GM19372 (cell line): ENCODE measurements around the gene FAM167B.
"Not testable (repeated sequence)": the region's sequence is repeated elsewhere in the genome, so short reads cannot be mapped to it uniquely, and the experiment has no call there.

Source experiments
- ATAC-seq: cut with Tn5 transposase; IDR thresholded peaks from one replicate; pipeline ENCODE4 v1.9.1; 2021; ENCODE audit warnings: mild to moderate bottlenecking, low read depth, moderate library complexity; ENCODE audit not compliant: unreplicated experiment

Gene FAM167B

GRCh38 chr1:32255072-32256071, 8.3 kb downstream of the FAM167B start:
- no peak for ATAC-seq

- ATAC-seq: no peak
Measured at GRCh38 chr1:32256473-32257226, 9.6 kb downstream of the FAM167B start.

- no peak for ATAC-seq
Measured at GRCh38 chr1:32257227-32257508, 10.1 kb downstream of the FAM167B start.

DNA sequence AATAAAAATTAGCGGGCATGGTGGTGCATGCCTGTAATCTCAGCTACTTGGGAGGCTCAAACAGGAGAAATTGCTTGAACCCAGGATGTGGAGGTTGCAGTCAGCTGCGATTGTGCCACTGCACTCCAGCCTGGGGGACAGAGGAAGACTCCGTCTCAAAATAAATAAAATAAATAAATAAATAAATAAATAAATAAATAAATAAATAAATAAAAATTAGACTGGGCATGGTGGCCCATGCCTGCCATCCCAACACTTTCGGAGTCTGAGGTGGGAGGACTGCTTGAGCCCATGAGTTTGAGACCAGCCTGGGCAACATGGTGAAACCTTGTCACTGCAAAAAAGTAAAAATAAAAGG, 16.2 kb downstream of the FAM167B start:
- ATAC-seq: not testable (repeated sequence)

DNA sequence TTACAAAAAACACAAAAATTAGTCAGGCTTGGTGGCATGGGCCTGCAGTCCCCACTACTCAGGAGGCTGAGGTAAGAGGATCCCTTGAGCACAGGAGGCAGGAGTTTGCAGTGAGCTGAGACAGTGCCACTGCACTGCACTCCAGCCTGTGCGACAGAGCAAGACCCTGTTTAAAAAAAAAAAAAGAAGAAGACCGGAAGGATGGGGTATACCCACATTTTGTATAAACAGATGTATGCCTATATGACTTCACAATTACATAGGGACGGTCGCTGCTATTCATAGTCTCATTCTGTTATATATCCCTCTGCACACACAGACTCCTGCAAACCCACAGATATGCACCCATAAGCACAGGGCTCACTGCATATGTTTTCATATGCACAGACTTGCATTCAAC, 16.7 kb downstream of the FAM167B start:
- ATAC-seq: no peak

DNA sequence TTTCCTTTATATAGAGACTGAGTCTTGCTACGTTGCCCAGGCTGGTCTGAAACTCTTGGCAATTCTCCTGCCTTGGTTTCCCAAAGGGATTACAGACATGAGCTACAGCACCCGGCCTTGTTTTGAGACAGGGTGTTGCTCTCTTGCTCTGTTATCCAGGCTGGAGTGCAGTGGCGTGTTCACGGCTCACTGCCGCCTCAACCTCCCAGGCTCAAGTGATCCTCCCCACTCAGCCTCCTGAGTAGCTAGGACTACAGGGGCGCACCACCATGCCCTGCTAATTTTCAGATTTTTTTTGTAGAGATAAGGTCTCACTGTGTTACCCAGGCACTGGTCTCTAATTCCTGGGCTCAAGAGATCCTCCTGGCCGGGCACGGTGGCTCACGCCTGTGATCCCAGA, 18.8 kb downstream of the FAM167B start:
- no peak for ATAC-seq

DNA sequence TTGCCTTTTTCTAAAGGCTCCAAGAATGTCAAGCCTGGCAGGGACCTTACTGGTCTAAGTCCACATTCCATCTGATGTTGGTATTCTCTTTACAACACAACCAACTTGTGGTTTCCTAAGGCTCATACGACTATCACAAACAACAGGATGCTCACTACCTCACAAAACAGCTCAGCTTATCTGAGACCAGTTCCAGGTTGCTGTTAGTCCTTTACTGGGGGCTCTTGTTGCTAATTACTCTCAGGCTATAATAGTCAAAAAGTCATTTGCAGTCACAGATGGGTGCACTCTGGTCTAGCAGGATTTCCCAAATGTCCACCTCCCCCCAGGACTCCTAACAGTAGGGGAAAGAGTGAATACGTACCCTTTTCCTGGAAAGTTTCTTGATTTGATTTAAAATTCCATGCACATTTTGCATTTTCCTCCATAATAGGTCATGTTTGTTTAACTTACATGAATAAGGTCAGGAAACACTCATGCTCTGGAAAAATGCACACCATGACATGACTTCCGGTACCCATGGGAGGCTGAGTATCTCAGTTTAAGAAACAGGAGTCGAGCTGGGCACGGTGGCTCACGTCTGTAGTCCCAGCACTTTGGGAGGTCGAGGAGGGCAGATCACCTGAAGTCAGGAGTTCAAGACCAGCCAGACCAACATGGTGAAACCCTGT, 20.0 kb downstream of the FAM167B start:
- no peak for ATAC-seq

GRCh38 chr1:32269744-32270143, 22.7 kb downstream of the FAM167B start:
- ATAC-seq: no peak

GRCh38 chr1:32272557-32273390, 25.8 kb downstream of the FAM167B start:
- no peak for ATAC-seq

GRCh38 chr1:32273391-32274208, 26.6 kb downstream of the FAM167B start:
- ATAC-seq: no peak

DNA sequence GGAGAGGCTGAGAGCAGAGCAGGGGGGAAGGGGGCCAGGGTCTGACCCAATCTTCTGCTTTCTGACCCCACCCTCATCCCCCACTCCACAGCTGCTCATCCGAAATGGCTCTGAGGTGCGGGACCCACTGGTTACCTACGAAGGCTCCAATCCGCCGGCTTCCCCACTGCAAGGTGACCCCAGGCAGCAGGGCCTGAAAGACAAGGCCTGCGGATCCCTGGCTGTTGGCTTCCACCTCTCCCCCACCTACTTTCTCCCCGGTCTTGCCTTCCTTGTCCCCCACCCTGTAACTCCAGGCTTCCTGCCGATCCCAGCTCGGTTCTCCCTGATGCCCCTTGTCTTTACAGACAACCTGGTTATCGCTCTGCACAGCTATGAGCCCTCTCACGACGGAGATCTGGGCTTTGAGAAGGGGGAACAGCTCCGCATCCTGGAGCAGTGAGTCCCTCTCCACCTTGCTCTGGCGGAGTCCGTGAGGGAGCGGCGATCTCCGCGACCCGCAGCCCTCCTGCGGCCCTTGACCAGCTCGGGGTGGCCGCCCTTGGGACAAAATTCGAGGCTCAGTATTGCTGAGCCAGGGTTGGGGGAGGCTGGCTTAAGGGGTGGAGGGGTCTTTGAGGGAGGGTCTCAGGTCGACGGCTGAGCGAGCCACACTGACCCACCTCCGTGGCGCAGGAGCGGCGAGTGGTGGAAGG, 27.8 kb downstream of the FAM167B start:
- ATAC-seq: no peak

DNA sequence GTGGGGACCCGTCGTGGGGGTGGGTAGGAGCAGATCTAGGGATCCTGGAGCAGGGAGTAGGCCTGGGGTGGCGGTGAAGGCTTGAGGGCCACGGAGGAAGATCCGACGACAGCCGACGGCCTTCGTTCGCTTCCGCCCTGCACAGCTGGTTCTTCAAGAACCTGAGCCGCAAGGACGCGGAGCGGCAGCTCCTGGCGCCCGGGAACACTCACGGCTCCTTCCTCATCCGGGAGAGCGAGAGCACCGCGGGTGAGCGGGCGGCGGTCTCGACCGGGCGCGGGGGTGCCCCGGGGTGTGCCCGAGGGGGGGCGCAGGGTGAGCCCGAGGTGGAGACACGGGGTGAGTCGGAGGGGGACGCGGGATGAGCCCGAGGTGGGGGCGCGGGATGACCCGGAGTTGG, 28.4 kb downstream of the FAM167B start:
- ATAC-seq: no peak

DNA sequence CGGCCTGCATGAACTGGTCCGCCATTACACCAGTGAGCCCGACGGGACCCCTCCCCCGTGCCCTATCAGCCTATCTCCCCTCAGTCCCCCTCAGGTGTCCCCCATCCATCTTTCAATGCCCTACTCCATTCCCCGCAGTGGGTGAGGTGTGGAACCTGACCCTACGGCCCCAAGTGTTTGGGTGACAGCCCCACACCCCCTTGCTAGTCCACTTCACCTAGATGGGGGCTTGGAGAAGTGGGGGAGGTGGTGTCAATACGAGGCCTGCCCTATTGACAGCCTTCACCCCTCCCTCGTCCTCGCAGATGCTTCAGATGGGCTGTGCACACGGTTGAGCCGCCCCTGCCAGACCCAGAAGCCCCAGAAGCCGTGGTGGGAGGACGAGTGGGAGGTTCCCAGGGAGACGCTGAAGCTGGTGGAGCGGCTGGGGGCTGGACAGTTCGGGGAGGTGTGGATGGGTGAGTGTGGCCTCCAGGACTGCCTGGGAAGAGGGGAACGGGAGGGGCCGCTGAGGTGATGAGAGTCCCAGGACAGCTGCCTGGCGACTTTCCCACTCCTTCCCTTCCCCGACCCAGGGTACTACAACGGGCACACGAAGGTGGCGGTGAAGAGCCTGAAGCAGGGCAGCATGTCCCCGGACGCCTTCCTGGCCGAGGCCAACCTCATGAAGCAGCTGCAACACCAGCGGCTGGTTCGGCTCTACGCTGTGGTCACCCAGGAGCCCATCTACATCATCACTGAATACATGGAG, 29.2 kb downstream of the FAM167B start:
- no peak for ATAC-seq

DNA sequence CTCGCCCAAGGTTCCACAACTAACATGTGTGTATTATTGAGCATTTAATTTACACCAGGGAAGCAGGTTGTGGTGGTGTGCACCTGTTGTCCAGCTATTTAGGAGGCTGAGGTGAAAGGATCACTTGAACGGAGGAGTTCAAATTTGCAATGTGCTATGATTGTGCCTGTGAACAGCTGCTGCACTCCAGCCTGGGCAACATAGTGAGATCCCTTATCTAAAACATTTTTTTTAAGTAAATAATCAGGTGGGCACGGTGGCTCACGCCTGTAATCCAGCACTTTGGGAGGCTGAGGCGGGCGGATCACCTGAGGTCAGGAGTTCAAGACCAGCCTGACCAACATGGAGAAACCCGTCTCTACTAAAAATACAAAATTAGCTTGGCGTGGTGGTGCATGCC, 37.8 kb downstream of the FAM167B start:
- not testable (repeated sequence) for ATAC-seq

DNA sequence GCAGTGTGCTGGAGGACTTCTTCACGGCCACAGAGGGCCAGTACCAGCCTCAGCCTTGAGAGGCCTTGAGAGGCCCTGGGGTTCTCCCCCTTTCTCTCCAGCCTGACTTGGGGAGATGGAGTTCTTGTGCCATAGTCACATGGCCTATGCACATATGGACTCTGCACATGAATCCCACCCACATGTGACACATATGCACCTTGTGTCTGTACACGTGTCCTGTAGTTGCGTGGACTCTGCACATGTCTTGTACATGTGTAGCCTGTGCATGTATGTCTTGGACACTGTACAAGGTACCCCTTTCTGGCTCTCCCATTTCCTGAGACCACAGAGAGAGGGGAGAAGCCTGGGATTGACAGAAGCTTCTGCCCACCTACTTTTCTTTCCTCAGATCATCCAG, 38.6 kb downstream of the FAM167B start:
- no peak for ATAC-seq

DNA sequence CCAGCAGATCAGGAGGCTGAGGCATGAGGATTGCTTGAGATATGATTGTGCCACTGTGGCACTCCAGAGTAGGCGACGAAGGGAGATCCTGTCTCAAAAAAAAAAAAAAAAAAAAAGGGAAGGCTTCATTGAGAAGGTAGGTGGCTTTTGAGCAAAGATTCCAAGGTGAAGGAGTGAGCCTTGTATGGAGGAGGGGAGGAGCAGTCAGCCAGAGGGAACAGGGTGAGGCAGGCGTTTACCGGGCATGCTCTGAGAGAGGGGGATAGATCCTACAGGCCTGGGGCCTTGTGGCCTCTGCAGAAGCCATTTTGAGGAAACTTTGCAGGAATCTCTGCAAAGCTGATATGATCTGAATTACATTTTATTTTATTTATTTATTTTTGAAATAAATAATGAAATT, 39.7 kb downstream of the FAM167B start:
- ATAC-seq: no peak

- no peak for ATAC-seq
Measured at GRCh38 chr1:32289256-32289655, 42.2 kb downstream of the FAM167B start.

- ATAC-seq: no peak
Measured at GRCh38 chr1:32291145-32291707, 44.2 kb downstream of the FAM167B start.
